Ureter (tissue), 1 donor: ENCODE results near the gene PCBP2. TPM values are rescaled to one million over a fixed set of nuclear protein-coding genes. Genes with fewer than 3 reads are reported as not detected.
"Not testable (repeated sequence)": the region's sequence is repeated elsewhere in the genome, so short reads cannot be mapped to it uniquely, and the experiment has no call there.

ENCODE experiments used
- DNase-seq: peaks from one replicate; pipeline ENCODE4 v3.0.0-alpha.2; 2020; ENCODE audit warnings: low spot score
- total RNA-seq: library from RNA; stranded (reverse); gene quantifications from one replicate; pipeline ENCODE4 v1.2.4, GENCODE V29; 2023
- donor health status: DM: yes; HTN: yes; CAD: no.

The PCBP2 gene
- total RNA-seq: 675 TPM

- peak; percentile 98 for DNase-seq
Measured at GRCh38 chr12:53451661-53452158, at the start of gene PCBP2. TSS of gene PCBP2 (plus strand) at chr12:53452102. CDS start at chr12:53454801, 2,699 bp downstream.

GRCh38 chr12:53402351-53402750 lies 49.6 kb upstream of the PCBP2 start:
- not testable (repeated sequence) for DNase-seq

- DNase-seq: no peak
Measured at GRCh38 chr12:53402871-53403270, 49.0 kb upstream of the PCBP2 start.

GRCh38 chr12:53410951-53411350 lies 41.0 kb upstream of the PCBP2 start:
- no peak for DNase-seq

- DNase-seq: no peak
Measured at GRCh38 chr12:53413485-53414204, 38.3 kb upstream of the PCBP2 start.

GRCh38 chr12:53414756-53415417 lies 37.0 kb upstream of the PCBP2 start:
- no peak for DNase-seq

- DNase-seq: not testable (repeated sequence)
Measured at GRCh38 chr12:53415752-53416389, 36.0 kb upstream of the PCBP2 start.

GRCh38 chr12:53417291-53417816 lies 34.5 kb upstream of the PCBP2 start:
- DNase-seq: not testable (repeated sequence)

- no peak for DNase-seq
Measured at GRCh38 chr12:53418221-53418620, 33.7 kb upstream of the PCBP2 start.

- DNase-seq: no peak
Measured at GRCh38 chr12:53419756-53420155, 32.1 kb upstream of the PCBP2 start.

- DNase-seq: not testable (repeated sequence)
Measured at GRCh38 chr12:53422247-53422646, 29.7 kb upstream of the PCBP2 start.

GRCh38 chr12:53423597-53423996 lies 28.3 kb upstream of the PCBP2 start, which contains the start of gene AMHR2:
TSS of gene AMHR2 (plus strand) at chr12:53423855. CDS start at chr12:53423935, 80 bp downstream.
- DNase-seq: no peak

- DNase-seq: no peak
Measured at GRCh38 chr12:53424626-53425514, 27.0 kb upstream of the PCBP2 start.

GRCh38 chr12:53425515-53426150 lies 26.3 kb upstream of the PCBP2 start:
- DNase-seq: no peak

GRCh38 chr12:53427905-53428594 lies 23.9 kb upstream of the PCBP2 start:
- DNase-seq: no peak

- no peak for DNase-seq
Measured at GRCh38 chr12:53428741-53429140, 23.2 kb upstream of the PCBP2 start.

GRCh38 chr12:53430116-53430515 lies 21.8 kb upstream of the PCBP2 start:
- no peak for DNase-seq

GRCh38 chr12:53431187-53431586 lies 20.7 kb upstream of the PCBP2 start:
- no peak for DNase-seq

GRCh38 chr12:53435326-53435725 lies 16.6 kb upstream of the PCBP2 start:
- DNase-seq: not testable (repeated sequence)

- DNase-seq: not testable (repeated sequence)
Measured at GRCh38 chr12:53439582-53439981, 12.3 kb upstream of the PCBP2 start.
